NCI-H187 (cell line): ENCODE measurements around the gene NNT.
"Not testable (repeated sequence)": the region's sequence is repeated elsewhere in the genome, so short reads cannot be mapped to it uniquely, and the experiment has no call there.

Source experiments
- DNase-seq, 2 experiments: peaks; one replicate each; lab custom pipeline; 2025; lab: John Stamatoyannopoulos, UW

Gene NNT

GRCh38 chr5:43631182-43631910 is 28.4 kb downstream of the NNT start:
- peak; percentile 46 to 72 for DNase-seq

- no peak for DNase-seq
Measured at GRCh38 chr5:43634621-43635020, 31.6 kb downstream of the NNT start.

DNA sequence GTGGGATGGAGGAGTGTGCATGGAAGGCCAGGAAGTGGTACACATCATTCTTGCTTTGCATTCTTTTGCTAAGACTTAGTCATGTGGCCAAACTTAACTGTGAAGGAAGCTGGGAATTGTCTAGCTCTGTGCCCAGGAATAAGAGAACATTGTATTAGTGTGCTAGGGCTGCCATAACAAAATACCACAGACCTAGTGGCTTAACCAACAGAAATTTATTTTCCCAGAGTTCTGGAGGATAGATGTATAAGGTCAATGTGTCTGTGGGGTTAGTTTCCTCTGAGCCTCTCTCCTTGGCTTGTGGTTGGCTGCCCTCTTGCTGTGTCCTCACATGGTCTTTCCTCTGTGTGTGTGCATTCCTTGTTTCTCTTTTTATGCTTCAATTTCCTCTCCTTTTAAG is 32.4 kb downstream of the NNT start:
- DNase-seq, result no peak

GRCh38 chr5:43636076-43636475 is 33.1 kb downstream of the NNT start:
- DNase-seq, result no peak

GRCh38 chr5:43637416-43637815 is 34.4 kb downstream of the NNT start:
- DNase-seq, result no peak

DNA sequence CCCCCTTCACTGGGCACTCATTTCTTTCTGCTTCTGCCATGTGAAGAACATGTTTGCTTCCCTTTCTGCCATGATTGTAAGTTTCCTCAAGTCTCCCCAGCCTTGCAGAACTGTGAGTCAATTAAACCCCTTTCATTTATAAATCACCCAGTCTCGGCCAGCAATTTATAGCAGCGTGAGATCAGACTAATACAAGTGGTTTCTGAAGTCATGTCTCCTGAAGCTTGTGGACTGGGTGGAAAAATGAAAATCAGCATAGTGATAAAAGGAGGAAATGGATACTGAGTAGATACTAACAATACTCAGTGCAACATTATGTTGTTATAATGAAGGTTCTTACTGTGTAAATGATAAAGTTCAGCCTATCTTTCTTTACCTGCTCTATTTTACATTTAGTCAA is 35.1 kb downstream of the NNT start:
- DNase-seq, result no peak

DNA sequence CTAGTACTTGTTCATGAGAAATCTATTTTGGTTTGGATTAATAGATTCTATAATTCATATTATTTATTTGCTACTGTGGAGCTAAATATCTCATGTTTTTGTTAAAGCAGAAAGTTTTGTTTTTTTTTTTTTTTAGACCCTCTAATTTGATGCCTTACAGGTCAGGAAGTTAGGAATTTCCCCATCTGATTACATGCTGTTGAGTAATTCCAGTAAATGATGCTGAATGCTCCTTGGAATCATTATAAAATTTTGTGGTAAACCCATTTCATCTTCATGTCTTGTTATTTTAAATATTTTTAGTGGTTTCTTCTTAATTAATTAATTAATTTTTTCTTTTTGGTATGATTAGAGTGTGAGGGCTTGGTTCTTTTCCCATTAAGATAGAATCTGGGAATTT is 35.6 kb downstream of the NNT start:
- DNase-seq, result no peak

- DNase-seq, result no peak
Measured at GRCh38 chr5:43639566-43639965, 36.6 kb downstream of the NNT start.

DNA sequence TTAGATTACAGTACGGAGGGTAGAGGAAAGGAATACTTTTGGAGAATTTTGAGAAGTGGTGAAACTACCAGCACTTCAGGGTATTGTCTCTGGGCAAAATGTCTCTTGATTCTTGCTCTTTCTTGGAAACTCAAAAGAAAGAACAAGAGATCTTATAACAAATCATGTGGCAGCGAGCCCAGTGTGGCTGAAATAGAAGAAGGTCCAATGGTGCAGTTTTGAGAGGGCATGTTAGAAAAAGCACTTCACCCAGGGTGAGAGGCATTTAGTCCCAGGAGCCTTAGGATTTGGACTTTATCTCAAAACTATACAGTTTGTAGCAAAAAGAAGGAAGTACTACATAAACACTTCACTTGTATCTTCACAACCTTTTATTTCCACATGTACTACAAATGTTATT is 39.4 kb downstream of the NNT start:
- no peak for DNase-seq

- no peak for DNase-seq
Measured at GRCh38 chr5:43643327-43643726, 40.3 kb downstream of the NNT start.

GRCh38 chr5:43643750-43644149 is 40.8 kb downstream of the NNT start:
- no peak for DNase-seq

- DNase-seq, result no peak
Measured at GRCh38 chr5:43646992-43647391, 44.0 kb downstream of the NNT start.

DNA sequence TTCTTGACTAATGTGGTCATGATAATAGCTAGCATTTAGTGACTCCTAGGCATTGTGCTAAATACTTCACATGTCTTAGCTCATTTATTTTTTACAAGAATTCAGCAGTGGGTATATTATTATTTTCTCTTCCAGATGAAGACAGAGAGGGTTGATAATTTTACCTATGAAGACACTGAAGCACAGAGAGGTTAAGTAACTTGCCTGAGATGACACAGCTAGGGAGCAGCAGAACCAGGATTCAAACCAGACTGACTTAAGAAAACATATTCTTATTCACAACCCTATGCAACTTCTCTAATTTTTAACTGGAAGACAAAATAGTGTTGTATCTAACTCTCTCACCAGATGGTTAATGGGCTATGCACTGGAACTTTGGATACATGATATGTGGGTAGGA is 44.8 kb downstream of the NNT start:
- DNase-seq, result no peak

DNA sequence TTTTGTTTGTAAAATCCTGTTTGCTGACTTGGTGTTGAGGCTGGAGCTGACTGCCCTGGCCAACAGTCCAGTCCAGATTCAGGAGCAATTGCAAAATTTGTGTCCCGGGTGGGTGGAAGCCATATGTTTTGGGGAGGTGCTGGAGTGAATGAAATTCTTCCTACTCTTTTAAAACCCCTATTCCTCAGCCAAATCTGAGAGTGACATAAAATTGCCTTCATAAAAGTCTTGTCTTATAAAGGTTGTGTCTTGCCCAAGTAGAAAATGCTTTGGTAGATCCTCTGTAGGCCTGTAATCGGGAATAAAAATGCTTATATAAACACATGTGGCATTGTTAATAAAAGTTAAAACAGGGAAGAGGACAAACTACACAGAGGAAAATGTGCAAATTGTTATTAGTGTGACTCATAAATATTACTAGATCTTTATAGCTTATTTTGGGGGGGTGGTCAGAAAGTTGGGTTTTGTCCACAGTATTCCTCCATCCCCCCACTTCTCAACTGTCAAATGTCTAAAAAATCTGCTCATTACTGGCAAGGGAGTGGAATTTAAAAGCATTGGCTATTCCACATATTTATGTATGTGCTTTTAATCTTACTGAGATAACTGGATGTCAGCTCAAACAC is 45.6 kb downstream of the NNT start:
- DNase-seq, result no peak

GRCh38 chr5:43649256-43649655 is 46.3 kb downstream of the NNT start:
- DNase-seq, result no peak

- DNase-seq, result no peak
Measured at GRCh38 chr5:43652537-43653302, 49.7 kb downstream of the NNT start.

DNA sequence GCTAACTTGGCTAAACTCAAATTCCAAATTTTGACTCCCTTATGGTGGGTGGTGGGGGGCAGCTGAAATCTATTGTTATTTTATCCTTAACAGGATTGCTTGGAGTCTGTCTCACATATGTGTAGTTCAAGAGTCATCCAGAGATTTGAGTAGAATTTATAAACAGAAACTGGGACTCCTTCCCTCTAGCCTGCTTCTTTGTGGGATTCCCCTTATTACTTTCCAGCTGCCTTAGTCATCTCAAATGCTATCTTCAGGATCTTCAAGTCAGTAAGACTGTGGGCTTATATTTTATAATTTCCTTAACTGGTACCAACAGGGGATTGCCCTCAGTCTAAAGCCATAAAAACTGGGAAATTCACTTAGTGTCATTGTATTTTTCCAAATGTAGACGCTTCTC is 55.5 kb downstream of the NNT start:
- DNase-seq, result no peak

- no peak for DNase-seq
Measured at GRCh38 chr5:43659075-43659474, 56.1 kb downstream of the NNT start.

DNA sequence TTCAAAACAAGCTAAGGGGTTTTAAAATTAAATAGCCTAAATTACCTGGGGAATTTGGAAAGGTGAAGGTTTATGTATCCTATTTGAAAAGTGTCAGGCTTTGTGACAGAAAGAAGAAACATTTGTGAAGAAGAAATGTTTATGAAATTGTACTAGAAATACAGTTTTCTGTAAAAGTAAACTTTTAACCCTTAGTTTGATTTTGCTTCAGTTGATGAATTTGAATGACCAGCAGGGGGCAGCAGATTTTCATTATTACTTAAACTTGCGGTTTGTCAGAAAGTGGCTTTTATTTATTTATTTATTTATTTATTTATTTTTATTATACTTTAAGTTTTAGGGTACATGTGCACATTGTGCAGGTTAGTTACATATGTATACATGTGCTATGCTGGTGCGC is 58.1 kb downstream of the NNT start:
- no peak for DNase-seq

DNA sequence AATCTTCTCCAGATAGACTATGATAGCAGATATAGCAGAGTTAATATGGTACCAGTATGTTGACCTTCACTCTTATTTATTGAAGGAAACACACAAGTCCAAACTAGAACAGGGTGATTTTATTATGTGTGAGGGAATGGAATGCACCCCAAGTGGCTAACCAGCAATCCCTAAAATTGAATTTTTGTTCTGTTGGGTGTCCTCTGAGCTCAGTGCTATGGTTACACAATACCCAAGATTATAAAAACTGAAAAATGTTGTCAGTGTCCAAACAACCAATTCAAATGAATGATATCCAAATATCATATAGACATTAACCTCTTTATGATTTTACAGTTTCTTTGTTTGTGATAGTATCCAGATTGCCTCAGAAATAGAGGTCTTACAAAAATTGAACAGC is 60.9 kb downstream of the NNT start:
- no peak for DNase-seq

DNA sequence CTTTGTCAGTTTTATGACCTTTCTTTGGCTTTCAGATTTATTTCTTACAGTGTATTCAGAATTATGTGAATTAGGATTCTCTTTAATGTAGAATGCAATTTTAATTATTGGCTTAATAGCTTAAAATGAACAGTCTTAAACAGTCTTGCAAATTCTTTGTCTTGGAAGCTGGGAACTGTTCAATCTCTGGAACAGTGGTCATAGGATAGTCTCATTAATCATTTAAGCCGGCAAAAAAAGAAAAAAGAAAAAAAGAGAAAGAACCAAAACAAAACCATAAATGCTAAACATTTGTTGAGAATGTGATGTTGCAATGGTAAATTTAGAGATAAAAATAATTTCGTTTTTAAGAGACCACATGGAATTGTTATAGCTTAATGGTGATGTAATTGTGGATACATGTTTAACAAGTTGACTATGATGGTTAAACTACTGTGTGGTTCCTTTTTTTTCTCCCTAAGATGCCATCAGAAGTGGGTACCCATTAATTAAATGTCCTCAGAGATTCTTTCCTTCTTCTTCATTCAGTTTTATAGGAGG is 61.6 kb downstream of the NNT start:
- no peak for DNase-seq

GRCh38 chr5:43665749-43666148 is 62.8 kb downstream of the NNT start:
- DNase-seq, result not testable (repeated sequence)

DNA sequence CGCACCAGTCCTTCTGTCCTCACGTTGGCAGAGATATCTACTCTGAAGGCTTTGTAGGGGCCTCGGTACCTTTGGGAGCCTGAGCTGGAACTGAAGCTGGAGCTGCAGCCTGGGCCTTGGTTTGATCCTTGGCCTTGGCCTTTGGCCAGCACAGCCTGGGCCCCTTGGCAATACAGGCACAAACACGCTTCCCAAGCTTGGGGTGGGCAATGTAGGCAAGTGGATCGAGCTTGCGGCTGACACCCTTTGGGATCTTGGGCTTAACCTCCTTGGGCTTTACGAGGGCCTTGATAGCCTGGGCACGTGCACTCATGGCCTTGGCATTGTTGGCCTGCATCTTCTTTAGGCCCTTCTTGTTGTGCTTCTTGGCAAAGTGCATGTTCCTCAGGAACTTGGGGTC is 63.7 kb downstream of the NNT start:
- DNase-seq, result not testable (repeated sequence)
